ENCODE measurements around the gene ZDHHC5.

The ZDHHC5 gene, protein sequence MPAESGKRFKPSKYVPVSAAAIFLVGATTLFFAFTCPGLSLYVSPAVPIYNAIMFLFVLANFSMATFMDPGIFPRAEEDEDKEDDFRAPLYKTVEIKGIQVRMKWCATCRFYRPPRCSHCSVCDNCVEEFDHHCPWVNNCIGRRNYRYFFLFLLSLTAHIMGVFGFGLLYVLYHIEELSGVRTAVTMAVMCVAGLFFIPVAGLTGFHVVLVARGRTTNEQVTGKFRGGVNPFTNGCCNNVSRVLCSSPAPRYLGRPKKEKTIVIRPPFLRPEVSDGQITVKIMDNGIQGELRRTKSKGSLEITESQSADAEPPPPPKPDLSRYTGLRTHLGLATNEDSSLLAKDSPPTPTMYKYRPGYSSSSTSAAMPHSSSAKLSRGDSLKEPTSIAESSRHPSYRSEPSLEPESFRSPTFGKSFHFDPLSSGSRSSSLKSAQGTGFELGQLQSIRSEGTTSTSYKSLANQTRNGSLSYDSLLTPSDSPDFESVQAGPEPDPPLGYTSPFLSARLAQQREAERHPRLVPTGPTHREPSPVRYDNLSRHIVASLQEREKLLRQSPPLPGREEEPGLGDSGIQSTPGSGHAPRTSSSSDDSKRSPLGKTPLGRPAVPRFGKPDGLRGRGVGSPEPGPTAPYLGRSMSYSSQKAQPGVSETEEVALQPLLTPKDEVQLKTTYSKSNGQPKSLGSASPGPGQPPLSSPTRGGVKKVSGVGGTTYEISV

DNA sequence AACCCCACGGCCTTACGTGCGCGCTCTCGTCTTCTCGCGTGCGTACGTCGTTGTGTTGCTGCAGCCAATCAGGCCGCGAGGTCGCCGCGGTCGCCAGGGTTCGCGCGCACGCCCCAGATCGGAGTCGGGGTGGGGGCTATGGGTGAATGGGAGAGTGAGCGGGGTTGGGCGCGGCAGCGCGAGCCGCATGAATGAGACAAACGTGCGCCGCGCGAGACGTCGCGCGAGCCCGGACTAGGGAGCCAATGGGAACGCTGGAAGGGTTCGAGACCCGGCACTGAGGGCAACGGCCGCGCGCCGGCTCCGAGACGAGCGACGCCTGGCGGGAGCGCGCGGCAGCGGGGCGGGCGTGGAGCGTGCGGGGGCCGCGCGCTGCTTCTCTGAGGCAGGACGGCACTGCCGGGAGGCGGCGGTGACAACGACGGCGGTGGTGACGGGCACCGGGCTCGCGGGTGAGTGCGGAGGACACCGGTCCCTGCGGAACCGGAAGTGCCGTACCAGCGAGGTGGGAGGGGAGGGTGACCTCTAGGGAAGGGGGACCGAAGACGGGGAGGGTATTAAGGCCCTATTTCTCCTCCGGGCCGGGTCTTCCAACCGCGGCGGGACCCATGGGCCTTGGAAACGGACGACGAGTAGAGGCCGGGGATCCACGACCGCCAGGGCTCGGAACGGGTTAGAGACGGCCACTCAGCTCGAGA, at the start of gene ZDHHC5:
TSS of gene ZDHHC5 (plus strand) at position 379 of the 698 bp plus-strand sequence. CDS start 4,977 bp downstream, outside the sequence.
- H3K4me2 ChIP-seq = peak within 1 kb of the TSS; percentile 88 to 96 (median 91)
- H3K27ac ChIP-seq = peak within 1 kb of the TSS; percentile 96 to 100 (median 98)
- peaks cover 13 to 30% (median 21%) of the 10 kb centered on the region in 11 experiments for H3K36me3 ChIP-seq
- peak within 1 kb of the TSS; percentile 76 to 99 (median 96) for H3K4me3 ChIP-seq
- H4K20me1 ChIP-seq = peaks cover 33 to 49% (median 42%) of the 10 kb centered on the region in 11 experiments
- no peaks in the 10 kb centered on the region for H3K9me3 ChIP-seq (replicated peaks in 1 of 11)
- H3K9ac ChIP-seq = peak within 1 kb of the TSS; percentile 93 to 100 (median 98)
- no peaks in the 10 kb centered on the region for H3K27me3 ChIP-seq
- no peak for TF ChIP-seq Cebpa-rat (IDR thresholded peaks at IDR 0.05)
- H3K4me1 ChIP-seq = peaks cover 18 to 51% (median 28%) of the 10 kb centered on the region in 10 experiments

DNA sequence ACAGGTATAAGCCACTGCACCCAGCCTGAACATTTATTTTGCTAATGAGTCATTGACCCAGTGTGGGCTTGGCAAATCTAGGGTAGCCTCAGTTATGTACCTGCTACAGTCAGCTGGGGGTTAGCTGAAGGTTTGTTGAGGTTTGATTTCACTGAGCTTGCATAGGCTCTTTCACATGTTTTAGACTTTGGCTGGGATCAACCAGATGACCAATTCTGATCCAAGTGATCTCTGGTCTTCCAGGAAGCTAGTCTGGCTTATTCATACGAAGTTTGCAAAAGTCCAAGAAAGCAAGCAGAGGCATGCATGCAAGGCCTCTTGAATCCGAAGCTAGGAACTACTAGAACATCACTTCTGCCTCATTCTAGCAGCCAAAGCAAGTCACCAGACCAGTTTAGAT, 49.5 kb upstream of the ZDHHC5 start:
- no peak for TF ChIP-seq Cebpa-rat (IDR thresholded peaks at IDR 0.05)
- H3K9ac ChIP-seq = no peak overlapping the region
- peaks cover 30 to 49% (median 42%) of the 10 kb centered on the region in 11 experiments for H3K9me3 ChIP-seq (replicated peaks in 1 of 11)
- H3K4me3 ChIP-seq = no peak overlapping the region
- H3K27me3 ChIP-seq = no peaks in the 10 kb centered on the region
- no peak overlapping the region for H3K4me2 ChIP-seq
- no peaks in the 10 kb centered on the region for H4K20me1 ChIP-seq
- H3K36me3 ChIP-seq = peaks cover 0 to 15% (median 0%) of the 10 kb centered on the region in 11 experiments; a peak in 3 of 22 replicates
- H3K4me1 ChIP-seq = peaks cover 0 to 5% (median 3%) of the 10 kb centered on the region in 10 experiments; a peak in 5 of 20 replicates
- no peak overlapping the region for H3K27ac ChIP-seq

DNA sequence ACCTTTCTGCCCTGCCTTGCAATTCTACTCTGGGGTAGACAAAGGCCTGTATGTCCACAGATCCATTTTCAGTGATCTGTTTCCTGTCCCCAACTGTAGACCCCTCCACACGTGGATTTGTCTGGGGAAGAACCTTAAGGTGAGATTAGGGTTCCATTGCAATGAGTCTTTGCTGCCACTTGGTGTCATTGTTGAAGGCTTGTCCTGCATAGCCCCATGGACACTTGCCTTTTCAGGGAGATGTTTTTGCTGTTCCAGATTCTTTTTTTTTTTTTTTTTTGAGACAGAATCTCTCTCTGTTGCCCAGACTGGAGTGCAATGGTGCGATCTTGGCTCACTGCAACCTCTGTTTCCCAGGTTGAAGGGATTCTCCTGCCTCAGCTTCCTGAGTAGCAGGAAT, 48.6 kb upstream of the ZDHHC5 start:
- H3K4me2 ChIP-seq = no peak overlapping the region
- peaks cover 0 to 11% (median 0%) of the 10 kb centered on the region in 11 experiments; a peak in 3 of 22 replicates for H3K36me3 ChIP-seq
- peaks cover 30 to 49% (median 42%) of the 10 kb centered on the region in 11 experiments for H3K9me3 ChIP-seq (replicated peaks in 1 of 11)
- H3K9ac ChIP-seq = no peak overlapping the region
- TF ChIP-seq Cebpa-rat (IDR thresholded peaks at IDR 0.05) = no peak
- H3K27me3 ChIP-seq = no peaks in the 10 kb centered on the region
- peaks cover 0 to 13% (median 6%) of the 10 kb centered on the region in 10 experiments; a peak in 10 of 20 replicates for H3K4me1 ChIP-seq
- no peak overlapping the region; a peak in 1 of 20 replicates for H3K4me3 ChIP-seq
- H3K27ac ChIP-seq = no peak overlapping the region
- no peaks in the 10 kb centered on the region for H4K20me1 ChIP-seq

DNA sequence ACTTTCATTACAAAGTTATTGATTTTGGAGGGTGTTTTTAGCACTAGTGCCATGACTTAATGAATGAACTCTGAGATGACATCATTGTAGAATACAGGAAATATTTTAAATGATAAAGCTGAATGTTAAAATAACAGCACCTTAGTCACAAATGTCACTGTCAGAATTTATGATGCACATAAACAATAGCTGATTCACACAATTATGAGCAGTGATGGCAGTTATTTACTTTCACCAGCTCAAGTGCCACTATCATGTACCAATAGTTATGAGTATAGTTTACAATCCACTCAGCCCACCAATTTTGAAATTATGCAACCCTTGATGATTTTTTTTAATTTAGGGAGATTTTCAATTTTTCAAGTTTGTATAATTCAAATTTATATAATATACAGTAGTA, 47.4 kb upstream of the ZDHHC5 start:
- Histone ChIP-seq H3K36me3 (peaks cover 0 to 3% (median 0%) of the 10 kb centered on the region in 11 experiments; a peak in 3 of 22 replicates), H3K9me3 (replicated peaks in 1 of 11) (peaks cover 30 to 49% (median 42%) of the 10 kb centered on the region in 11 experiments), H3K4me3 (no peak overlapping the region), H3K4me2 (no peak overlapping the region), H3K27ac (no peak overlapping the region), H3K4me1 (peaks cover 0 to 13% (median 4%) of the 10 kb centered on the region in 10 experiments; a peak in 9 of 20 replicates), H3K9ac (no peak overlapping the region), H4K20me1 (no peaks in the 10 kb centered on the region), H3K27me3 (no peaks in the 10 kb centered on the region)
- no peak for TF ChIP-seq Cebpa-rat (IDR thresholded peaks at IDR 0.05)

DNA sequence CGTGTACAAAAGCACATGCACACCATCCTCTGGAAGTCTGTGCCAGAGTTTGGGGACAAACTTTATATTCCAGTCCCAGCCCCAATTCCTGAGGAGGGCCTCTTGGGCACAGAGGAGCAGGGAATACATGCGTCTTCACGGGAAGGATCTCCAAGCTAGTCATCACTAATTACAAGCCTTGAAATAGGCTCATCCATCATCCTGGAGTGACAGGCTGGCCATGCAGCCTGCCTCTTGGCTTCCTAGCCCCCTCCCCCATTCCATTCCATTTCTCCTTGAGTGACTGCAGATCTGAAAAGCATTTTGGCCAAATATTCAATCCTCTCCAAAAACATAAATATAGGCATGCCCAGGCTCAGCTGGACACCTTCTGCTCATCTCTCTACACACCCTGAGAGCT, 45.7 kb upstream of the ZDHHC5 start:
- Histone ChIP-seq H3K27me3 (no peaks in the 10 kb centered on the region), H3K4me1 (peaks cover 0 to 13% (median 4%) of the 10 kb centered on the region in 10 experiments; a peak in 9 of 20 replicates), H3K27ac (no peak overlapping the region), H3K4me3 (no peak overlapping the region), H3K9ac (no peak overlapping the region), H3K9me3 (replicated peaks in 1 of 11) (peaks cover 30 to 49% (median 42%) of the 10 kb centered on the region in 11 experiments), H3K36me3 (peaks cover 0 to 3% (median 0%) of the 10 kb centered on the region in 11 experiments; a peak in 3 of 22 replicates), H3K4me2 (no peak overlapping the region), H4K20me1 (no peaks in the 10 kb centered on the region)
- no peak for TF ChIP-seq Cebpa-rat (IDR thresholded peaks at IDR 0.05)

DNA sequence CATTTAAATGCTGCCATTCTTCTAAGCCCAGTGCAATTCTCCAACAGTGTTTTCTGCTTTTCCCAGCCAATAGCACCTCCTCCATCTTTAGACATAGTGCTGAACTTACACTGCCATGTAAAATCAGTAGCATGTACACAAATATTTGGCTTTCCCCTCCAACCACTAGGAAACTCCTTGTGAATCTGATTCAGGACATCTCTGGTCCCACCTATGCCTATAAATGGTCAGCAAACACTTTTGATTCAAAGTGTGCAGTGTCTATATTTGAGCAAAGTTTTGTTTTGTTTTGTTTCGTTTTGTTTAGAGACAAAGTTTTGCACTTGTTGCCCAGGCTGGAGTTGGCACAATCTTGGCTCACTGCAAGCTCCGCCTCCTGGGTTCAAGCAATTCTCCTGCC, 43.0 kb upstream of the ZDHHC5 start:
- TF ChIP-seq Cebpa-rat (IDR thresholded peaks at IDR 0.05) = no peak
- Histone ChIP-seq H3K4me2 (no peak overlapping the region), H3K27ac (no peak overlapping the region), H3K4me1 (peaks cover 0 to 18% (median 9%) of the 10 kb centered on the region in 10 experiments; a peak in 15 of 20 replicates), H3K4me3 (no peak overlapping the region), H3K9me3 (replicated peaks in 1 of 11) (peaks cover 16 to 29% (median 25%) of the 10 kb centered on the region in 11 experiments), H4K20me1 (no peaks in the 10 kb centered on the region), H3K27me3 (no peaks in the 10 kb centered on the region), H3K36me3 (peaks cover 0 to 2% (median 0%) of the 10 kb centered on the region in 11 experiments; a peak in 2 of 22 replicates), H3K9ac (no peak overlapping the region)

DNA sequence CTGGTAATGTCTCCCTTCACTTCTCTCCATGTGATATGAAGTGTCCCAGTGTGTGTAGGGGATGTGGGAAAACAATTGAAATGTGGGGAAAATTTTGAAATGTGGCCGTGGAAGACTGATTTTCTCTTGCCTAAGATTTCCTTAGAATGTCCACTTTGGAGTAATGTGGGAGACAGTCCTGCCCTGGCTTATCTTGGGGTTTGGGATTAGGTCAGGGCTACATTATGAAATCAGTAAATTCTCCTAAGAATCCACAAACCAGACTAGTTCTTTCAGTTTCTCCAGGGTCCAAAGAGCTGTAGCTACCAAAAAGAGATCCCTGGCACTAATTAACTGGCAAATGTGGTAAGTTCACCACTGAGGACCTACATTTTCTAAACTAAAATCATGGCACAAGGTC, 41.0 kb upstream of the ZDHHC5 start:
- TF ChIP-seq Cebpa-rat (IDR thresholded peaks at IDR 0.05) = no peak
- H3K27me3 ChIP-seq = no peaks in the 10 kb centered on the region
- H3K36me3 ChIP-seq = no peaks in the 10 kb centered on the region
- no peak overlapping the region for H3K9ac ChIP-seq
- peaks cover 0 to 18% (median 9%) of the 10 kb centered on the region in 10 experiments; a peak in 15 of 20 replicates for H3K4me1 ChIP-seq
- no peak overlapping the region for H3K4me3 ChIP-seq
- H4K20me1 ChIP-seq = no peaks in the 10 kb centered on the region
- H3K9me3 ChIP-seq (replicated peaks in 1 of 11) = peaks cover 0 to 9% (median 5%) of the 10 kb centered on the region in 11 experiments; a peak in 7 of 22 replicates
- H3K27ac ChIP-seq = no peak overlapping the region
- no peak overlapping the region for H3K4me2 ChIP-seq

DNA sequence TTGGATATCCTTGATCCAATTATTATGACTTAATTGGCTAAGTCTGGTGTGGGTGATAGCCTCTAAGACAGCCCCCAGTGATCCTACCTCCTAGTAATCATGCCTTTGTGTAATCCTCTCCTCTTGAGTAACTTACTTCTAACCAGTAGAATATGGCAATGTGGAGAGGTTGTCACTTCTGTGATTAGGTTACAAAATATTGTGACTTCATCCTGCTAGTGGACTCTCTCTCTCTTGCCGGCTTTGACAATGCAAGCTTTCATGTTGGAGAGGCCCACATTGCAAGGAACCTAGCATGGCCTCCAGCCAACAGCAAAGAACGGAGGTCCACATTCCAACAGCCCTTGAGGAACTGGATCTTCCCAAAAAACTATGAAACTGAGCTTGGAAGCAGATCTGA, 37.7 kb upstream of the ZDHHC5 start:
- H3K36me3 ChIP-seq = no peaks in the 10 kb centered on the region
- H3K4me1 ChIP-seq = peaks cover 0 to 8% (median 5%) of the 10 kb centered on the region in 10 experiments; a peak in 6 of 20 replicates
- H3K9me3 ChIP-seq (replicated peaks in 1 of 11) = no peaks in the 10 kb centered on the region
- no peak overlapping the region for H3K9ac ChIP-seq
- no peaks in the 10 kb centered on the region for H4K20me1 ChIP-seq
- H3K4me2 ChIP-seq = no peak overlapping the region
- H3K27ac ChIP-seq = no peak overlapping the region
- H3K4me3 ChIP-seq = no peak overlapping the region
- no peaks in the 10 kb centered on the region for H3K27me3 ChIP-seq
- no peak for TF ChIP-seq Cebpa-rat (IDR thresholded peaks at IDR 0.05)

Data from BLaER1 treated with 17β-estradiol and CSF1 and Interleukin-3, amounts not matched to agents 10 nM and 100 nM (cell line).